Stomach (tissue), 4 donors: ENCODE data around the gene USP3.

Source experiments
- CTCF ChIP-seq, 7 experiments: fragments of 450-650 bp in 4 of 7; fragments of 200-600 bp in 3 of 7; sonication (generic) in 3 of 7; IDR thresholded peaks; one replicate each; pipeline ENCODE4 v1.5.1; 2016 to 2019; ENCODE audit warnings: antibody characterized with exemption in 7 of 7, control low read depth in 2 of 7, mild to moderate bottlenecking in 1 of 7
- EP300 ChIP-seq: sonication (generic); formaldehyde crosslinking; IDR thresholded peaks from one replicate; pipeline ENCODE4 v1.6.1; 2017; ENCODE audit warnings: antibody characterized with exemption
- POLR2A ChIP-seq, 4 donors: fragments of 450-650 bp; IDR thresholded peaks; one replicate each; pipeline ENCODE4 v1.6.1; 2016; ENCODE audit warnings: antibody characterized with exemption in 4 of 4, control low read depth in 2 of 4, mild to moderate bottlenecking in 1 of 4, moderate library complexity in 1 of 4
- POLR2AphosphoS5 ChIP-seq, 3 donors: sonication (generic); formaldehyde crosslinking; IDR thresholded peaks; one replicate each; pipeline ENCODE4 v1.6.1; 2016; ENCODE audit warnings: antibody characterized with exemption in 3 of 3

DNA sequence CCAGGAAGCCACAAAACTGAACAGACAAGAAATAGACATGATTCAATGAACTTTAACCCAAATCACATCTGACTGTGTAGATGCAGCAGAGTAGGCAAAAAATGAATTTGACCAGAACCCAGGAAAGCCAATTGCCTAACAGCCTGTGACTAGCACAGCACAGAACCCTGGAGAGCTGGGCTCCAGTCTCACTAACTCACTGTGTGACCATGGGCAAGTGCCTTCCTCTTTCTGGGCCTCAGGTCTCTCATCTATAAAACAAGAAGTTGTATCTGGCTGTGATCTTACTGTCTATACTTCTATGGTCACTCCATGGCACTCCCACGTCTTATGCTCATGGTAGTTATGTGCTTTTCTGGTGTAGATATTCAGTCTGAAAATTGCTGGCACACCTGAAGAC lies 48.1 kb upstream of the USP3 start:
- TF ChIP-seq POLR2A (IDR thresholded peaks at IDR 0.05) (no peak), POLR2AphosphoS5 (IDR thresholded peaks at IDR 0.05) (no peak), EP300 (no peak), CTCF (IDR thresholded peaks at IDR 0.05) (no peak)
